Spleen (tissue), 7 donors: ENCODE measurements around the gene PLAA.

ENCODE experiments used
- POLR2A ChIP-seq, 3 donors: fragments of 450-650 bp; IDR thresholded peaks; one replicate each; pipeline ENCODE4 v1.5.1; 2017; ENCODE audit warnings: antibody characterized with exemption in 3 of 3, mild to moderate bottlenecking in 1 of 3
- TF ChIP-seq, protein P1 (sequence below), 11 experiments: fragments of 200-600 bp in 7 of 11; fragments of 450-650 bp in 4 of 11; sonication (generic) in 4 of 11; IDR thresholded peaks in 8 of 11; conservative IDR thresholded peaks in 3 of 11; 1 replicate in 7 of 11; 2 replicates in 4 of 11; pipeline versions ENCODE4 v1.4.0 to v1.8.0; 2016 to 2021; ENCODE audit warnings: antibody characterized with exemption in 11 of 11, inconsistent platforms in 4 of 11, mild to moderate bottlenecking in 1 of 11
- donor health status: DM: no; HTN: no; CAD: no; lungs with moderate emphysema.
- donor health status: DM: no; HTN: no; CAD: no.
- donor health status: DM: no; HTN: no; CAD: no.

DNA sequence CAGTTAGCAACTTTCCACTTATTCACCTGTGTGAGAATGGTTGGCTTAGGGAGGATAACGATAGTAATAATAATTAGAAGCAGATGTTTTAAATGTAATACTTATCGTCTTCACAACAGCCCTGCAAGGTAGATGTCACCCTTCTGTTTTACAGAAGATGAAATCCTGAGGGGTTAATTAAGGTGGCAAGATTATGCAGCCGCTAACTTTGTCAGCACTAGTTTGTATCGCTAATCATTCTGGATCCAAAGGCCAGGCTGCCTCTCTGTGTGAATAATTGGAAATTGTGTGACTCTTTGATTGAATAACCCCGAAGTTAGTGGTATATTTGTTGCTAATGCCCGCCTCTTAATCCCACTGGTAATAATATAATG, 9.8 kb upstream of the PLAA start:
- TF ChIP-seq, protein P1, sequence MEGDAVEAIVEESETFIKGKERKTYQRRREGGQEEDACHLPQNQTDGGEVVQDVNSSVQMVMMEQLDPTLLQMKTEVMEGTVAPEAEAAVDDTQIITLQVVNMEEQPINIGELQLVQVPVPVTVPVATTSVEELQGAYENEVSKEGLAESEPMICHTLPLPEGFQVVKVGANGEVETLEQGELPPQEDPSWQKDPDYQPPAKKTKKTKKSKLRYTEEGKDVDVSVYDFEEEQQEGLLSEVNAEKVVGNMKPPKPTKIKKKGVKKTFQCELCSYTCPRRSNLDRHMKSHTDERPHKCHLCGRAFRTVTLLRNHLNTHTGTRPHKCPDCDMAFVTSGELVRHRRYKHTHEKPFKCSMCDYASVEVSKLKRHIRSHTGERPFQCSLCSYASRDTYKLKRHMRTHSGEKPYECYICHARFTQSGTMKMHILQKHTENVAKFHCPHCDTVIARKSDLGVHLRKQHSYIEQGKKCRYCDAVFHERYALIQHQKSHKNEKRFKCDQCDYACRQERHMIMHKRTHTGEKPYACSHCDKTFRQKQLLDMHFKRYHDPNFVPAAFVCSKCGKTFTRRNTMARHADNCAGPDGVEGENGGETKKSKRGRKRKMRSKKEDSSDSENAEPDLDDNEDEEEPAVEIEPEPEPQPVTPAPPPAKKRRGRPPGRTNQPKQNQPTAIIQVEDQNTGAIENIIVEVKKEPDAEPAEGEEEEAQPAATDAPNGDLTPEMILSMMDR (IDR thresholded peaks at IDR 0.05 in 8 of 11, conservative IDR thresholded peaks at IDR 0.05 in 3 of 11): no peak
- no peak for TF ChIP-seq POLR2A (IDR thresholded peaks at IDR 0.05)
